Central memory CD8-positive, alpha-beta T cell (primary cell): ENCODE measurements around the gene NDRG3.
"Not testable (repeated sequence)": the region's sequence is repeated elsewhere in the genome, so short reads cannot be mapped to it uniquely, and the experiment has no call there.

Source experiments
- ATAC-seq: fragments of 150-1000 bp; cut with Tn5 transposase; replicated peaks from 2 replicates; pipeline ENCODE4 v1.10.0; 2022; ENCODE audit warnings: mild to moderate bottlenecking, moderate FRiP score, moderate number of reproducible peaks; ENCODE audit not compliant: poor library complexity, severe bottlenecking; ENCODE audit errors: extremely low read depth
- DNase-seq, 2 donors: peaks; one replicate each; pipeline ENCODE4 v3.0.0; 2021; ENCODE audit warnings: low spot score in 2 of 2
- H3K27ac Mint-ChIP-seq: one replicate; pipeline ENCODE4 v1.8.0; 2022; ENCODE audit warnings: low read depth, mild to moderate bottlenecking, moderate library complexity, mixed read lengths
- H3K27me3 Mint-ChIP-seq: one replicate; pipeline ENCODE4 v1.8.0; 2022; ENCODE audit warnings: mixed read lengths
- H3K36me3 Mint-ChIP-seq: one replicate; pipeline ENCODE4 v1.8.0; 2022; ENCODE audit warnings: mild to moderate bottlenecking, moderate library complexity, mixed read lengths; ENCODE audit not compliant: insufficient read depth
- H3K4me1 Mint-ChIP-seq: one replicate; pipeline ENCODE4 v1.8.0; 2022; ENCODE audit warnings: mixed read lengths
- H3K4me3 Mint-ChIP-seq: one replicate; pipeline ENCODE4 v1.8.0; 2022; ENCODE audit warnings: mild to moderate bottlenecking, moderate library complexity, mixed read lengths
- H3K9me3 Mint-ChIP-seq: one replicate; pipeline ENCODE4 v1.8.0; 2022; ENCODE audit warnings: mixed read lengths

Gene NDRG3

GRCh38 chr20:36646678-36647077 lies 99.2 kb downstream of the NDRG3 start:
- peaks cover 33% of the 10 kb centered on the region for H3K36me3 Mint-ChIP-seq
- no peaks in the 10 kb centered on the region for H3K9me3 Mint-ChIP-seq
- peaks cover 47% of the 10 kb centered on the region for H3K4me1 Mint-ChIP-seq
- no peaks in the 10 kb centered on the region for H3K27me3 Mint-ChIP-seq
- DNase-seq (no peak), ATAC-seq (no peak)
- H3K4me3 Mint-ChIP-seq = peak overlapping the region; percentile 96
- peak overlapping the region; percentile 99 for H3K27ac Mint-ChIP-seq

DNA sequence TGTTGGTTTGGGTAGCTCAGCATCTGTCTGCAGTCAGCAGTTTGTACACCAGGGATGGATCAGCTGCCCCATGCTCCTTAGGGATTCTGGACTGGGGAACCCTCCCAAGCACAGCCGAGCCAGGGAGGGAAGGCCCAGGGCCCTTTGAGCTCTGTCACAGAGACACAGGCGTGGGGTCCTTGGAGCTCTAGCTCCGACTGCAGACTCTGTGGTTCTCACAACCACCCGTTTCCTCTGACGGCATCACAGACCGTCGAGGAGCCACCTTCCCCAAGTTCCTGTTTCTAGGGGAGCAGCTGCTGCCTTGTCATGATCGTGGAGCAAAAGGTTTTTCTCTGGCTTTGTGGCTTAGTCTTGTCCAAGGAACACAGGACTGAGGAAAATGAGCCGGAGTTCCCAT lies 99.9 kb downstream of the NDRG3 start, which contains the start of gene SLA2:
Gene SLA2, minus strand, starts transcription at position 199 of the 400 bp plus-strand sequence. CDS start 4,861 bp downstream, outside the sequence.
- DNase-seq (peak; percentile 60 to 71), ATAC-seq (peak; percentile 79)
- no peaks in the 10 kb centered on the region for H3K27me3 Mint-ChIP-seq
- peaks cover 53% of the 10 kb centered on the region for H3K4me1 Mint-ChIP-seq
- H3K36me3 Mint-ChIP-seq = peaks cover 38% of the 10 kb centered on the region
- H3K27ac Mint-ChIP-seq = peak within 1 kb of the TSS; percentile 99
- H3K4me3 Mint-ChIP-seq = peak within 1 kb of the TSS; percentile 96
- H3K9me3 Mint-ChIP-seq = no peaks in the 10 kb centered on the region

- ATAC-seq = no peak
- Mint-ChIP-seq H3K9me3 (no peaks in the 10 kb centered on the region), H3K4me1 (peaks cover 53% of the 10 kb centered on the region), H3K27me3 (no peaks in the 10 kb centered on the region), H3K36me3 (peaks cover 45% of the 10 kb centered on the region), H3K27ac (peak overlapping the region; percentile 99), H3K4me3 (peak overlapping the region; percentile 96)
- DNase-seq = no peak
Observed at GRCh38 chr20:36645353-36645752, 100.5 kb downstream of the NDRG3 start.

- peaks cover 53% of the 10 kb centered on the region for H3K4me1 Mint-ChIP-seq
- H3K9me3 Mint-ChIP-seq = no peaks in the 10 kb centered on the region
- no peak for DNase-seq
- peak overlapping the region; percentile 99 for H3K27ac Mint-ChIP-seq
- peak overlapping the region; percentile 96 for H3K4me3 Mint-ChIP-seq
- no peaks in the 10 kb centered on the region for H3K27me3 Mint-ChIP-seq
- ATAC-seq = peak; percentile 22
- H3K36me3 Mint-ChIP-seq = peaks cover 50% of the 10 kb centered on the region
Observed at GRCh38 chr20:36644706-36645095, 101.2 kb downstream of the NDRG3 start.

DNA sequence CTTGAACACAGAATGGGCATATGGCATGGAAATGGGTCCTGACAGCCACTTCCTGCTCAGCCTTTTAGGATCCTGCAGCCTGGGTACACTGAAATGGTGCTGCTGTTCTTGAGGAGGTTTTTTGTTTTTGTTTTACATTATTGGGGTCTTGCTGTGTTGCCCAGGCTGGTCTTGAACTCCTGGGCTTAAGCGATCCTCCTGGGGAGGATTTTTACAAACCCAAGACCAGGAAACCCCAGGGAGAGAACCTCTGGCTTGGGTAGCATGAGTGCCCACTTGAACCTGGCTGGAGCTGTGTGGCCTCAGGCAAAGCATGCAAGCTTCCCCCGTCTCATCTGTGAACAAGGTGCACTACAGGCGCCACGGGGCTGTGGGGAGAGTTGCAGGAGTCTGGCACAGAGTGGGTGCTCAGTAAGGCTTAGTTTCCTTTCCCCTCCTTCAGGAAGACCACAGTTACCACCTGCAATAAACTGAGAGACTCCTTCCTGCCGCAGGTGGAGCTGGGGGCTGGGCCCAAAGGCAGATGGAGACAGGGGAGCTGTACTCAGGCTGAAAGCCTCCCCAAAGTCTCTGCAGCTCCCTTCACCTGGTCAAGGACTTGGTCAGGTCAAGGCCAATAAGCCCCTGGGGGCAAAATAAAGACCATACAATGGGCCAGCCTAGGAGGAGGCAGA lies 101.7 kb downstream of the NDRG3 start:
- peak overlapping the region; percentile 99 for H3K27ac Mint-ChIP-seq

GRCh38 chr20:36642136-36642535 lies 103.8 kb downstream of the NDRG3 start:
- H3K9me3 Mint-ChIP-seq = no peaks in the 10 kb centered on the region
- peak overlapping the region; percentile 85 for H3K27ac Mint-ChIP-seq
- no peak for ATAC-seq
- no peak for DNase-seq
- peak overlapping the region; percentile 96 for H3K4me3 Mint-ChIP-seq
- peaks cover 51% of the 10 kb centered on the region for H3K4me1 Mint-ChIP-seq
- peaks cover 73% of the 10 kb centered on the region for H3K36me3 Mint-ChIP-seq
- no peaks in the 10 kb centered on the region for H3K27me3 Mint-ChIP-seq

More for the DNA sequence above, 101.7 kb downstream of the NDRG3 start:
- peaks cover 55% of the 10 kb centered on the region for H3K36me3 Mint-ChIP-seq
- peaks cover 53% of the 10 kb centered on the region for H3K4me1 Mint-ChIP-seq
- ATAC-seq (peak; percentile 87), DNase-seq (peak; percentile 44 to 77)
- H3K9me3 Mint-ChIP-seq = no peaks in the 10 kb centered on the region
- peak overlapping the region; percentile 96 for H3K4me3 Mint-ChIP-seq
- no peaks in the 10 kb centered on the region for H3K27me3 Mint-ChIP-seq

DNA sequence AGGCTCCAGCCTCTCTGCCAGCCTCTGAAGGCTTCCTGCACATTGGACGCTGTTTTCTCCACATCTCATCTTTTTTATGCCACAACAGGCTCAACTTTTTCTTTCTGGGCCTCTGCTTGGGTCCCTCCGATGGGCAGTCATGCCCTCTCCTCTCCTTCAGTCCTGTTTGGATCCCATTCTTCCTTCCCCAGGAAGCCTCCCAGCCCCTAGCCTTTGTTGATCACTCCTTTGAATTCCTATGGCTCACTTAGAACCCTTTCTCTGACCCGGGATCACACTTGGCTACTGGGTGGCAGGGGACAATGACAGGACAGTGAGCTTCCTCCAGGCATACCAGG lies 104.4 kb downstream of the NDRG3 start:
- Mint-ChIP-seq H3K4me1 (peaks cover 47% of the 10 kb centered on the region), H3K27ac (peak overlapping the region; percentile 85)

GRCh38 chr20:36638876-36639400 lies 107.0 kb downstream of the NDRG3 start:
- H3K27me3 Mint-ChIP-seq, ATAC-seq, DNase-seq, H3K9me3 Mint-ChIP-seq, H3K27ac Mint-ChIP-seq, H3K4me3 Mint-ChIP-seq: not testable (repeated sequence)
- Mint-ChIP-seq H3K36me3 (peaks cover 78% of the 10 kb centered on the region), H3K4me1 (peaks cover 33% of the 10 kb centered on the region)

More for the DNA sequence above, 104.4 kb downstream of the NDRG3 start:
- DNase-seq (no peak), ATAC-seq (no peak)
- Mint-ChIP-seq H3K4me3 (peak overlapping the region; percentile 96), H3K9me3 (no peaks in the 10 kb centered on the region), H3K27me3 (no peaks in the 10 kb centered on the region), H3K36me3 (peaks cover 77% of the 10 kb centered on the region)

- peaks cover 59% of the 10 kb centered on the region for H3K36me3 Mint-ChIP-seq
- H3K4me3 Mint-ChIP-seq = no peak overlapping the region
- ATAC-seq = no peak
- H3K9me3 Mint-ChIP-seq = no peaks in the 10 kb centered on the region
- peaks cover 34% of the 10 kb centered on the region for H3K4me1 Mint-ChIP-seq
- peak overlapping the region; percentile 61 for H3K27ac Mint-ChIP-seq
- no peak for DNase-seq
- H3K27me3 Mint-ChIP-seq = no peaks in the 10 kb centered on the region
Observed at GRCh38 chr20:36634342-36634741, 111.5 kb downstream of the NDRG3 start.

DNA sequence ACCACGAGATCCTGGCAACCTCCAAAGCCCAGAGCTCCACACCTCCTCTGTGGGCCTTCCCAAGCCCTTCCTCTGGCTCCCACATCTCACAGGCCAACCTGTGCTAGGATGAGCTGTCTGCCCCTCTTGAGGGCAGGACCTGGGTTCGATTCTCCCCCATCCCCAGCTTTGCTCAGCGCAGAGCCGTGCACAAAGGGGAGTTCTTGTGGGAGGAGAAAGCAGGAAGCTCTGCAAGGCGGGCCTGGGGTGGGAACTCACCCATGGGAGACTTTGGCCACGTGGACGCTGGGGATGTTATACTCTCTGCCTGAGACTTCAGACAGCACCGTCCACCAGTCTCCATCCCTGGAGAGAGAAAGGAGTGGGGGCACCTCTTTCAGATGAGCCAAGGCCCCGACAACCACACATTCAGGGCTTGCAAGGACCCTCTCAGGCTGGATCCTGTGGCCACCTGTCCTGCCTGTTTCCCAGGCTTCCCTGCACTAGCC lies 112.6 kb downstream of the NDRG3 start:
- DNase-seq (no peak), ATAC-seq (no peak)
- Mint-ChIP-seq H3K9me3 (no peaks in the 10 kb centered on the region), H3K36me3 (peaks cover 49% of the 10 kb centered on the region), H3K27ac (peak overlapping the region; percentile 89), H3K27me3 (no peaks in the 10 kb centered on the region), H3K4me1 (peaks cover 40% of the 10 kb centered on the region), H3K4me3 (no peak overlapping the region)

DNA sequence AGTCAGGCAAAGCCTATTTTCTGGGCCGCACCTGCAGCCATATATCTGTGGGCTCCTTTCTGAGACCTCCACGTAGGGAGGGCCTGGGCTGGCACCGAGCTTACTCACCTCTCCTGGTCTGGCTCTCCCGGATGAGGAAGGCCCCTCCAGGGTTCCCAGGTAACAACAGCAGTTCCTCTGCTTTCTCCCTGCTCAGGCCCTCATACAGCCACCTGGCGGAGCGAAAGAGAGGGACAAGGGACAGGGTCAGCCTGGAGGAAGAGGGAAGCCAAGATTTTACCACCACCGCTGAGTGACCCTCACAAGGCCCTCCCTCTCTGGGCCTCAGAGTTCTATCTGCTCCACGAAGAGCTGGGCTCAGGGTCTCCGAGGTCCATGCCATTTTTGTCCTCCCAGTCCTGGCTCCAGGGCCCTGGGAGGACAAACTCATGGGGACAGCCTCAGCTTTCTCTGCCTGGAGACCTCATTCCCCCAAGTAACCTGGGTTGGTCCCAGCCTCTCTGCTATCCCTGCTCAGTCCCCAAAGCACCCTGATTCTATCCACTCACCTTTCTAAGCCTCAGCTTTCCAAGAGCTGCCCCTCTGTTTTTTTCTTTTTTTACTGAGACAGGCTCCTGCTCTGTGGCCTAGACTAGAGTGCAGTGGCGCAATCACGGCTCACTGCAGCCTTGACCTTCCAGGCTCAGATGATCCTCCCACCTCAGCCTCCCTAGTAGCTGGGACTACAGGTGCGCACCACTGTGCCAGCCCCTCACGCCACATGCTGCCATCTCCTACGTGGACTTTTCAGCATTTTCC lies 113.2 kb downstream of the NDRG3 start:
- Mint-ChIP-seq H3K4me3 (no peak overlapping the region), H3K9me3 (no peaks in the 10 kb centered on the region), H3K27ac (peak overlapping the region; percentile 89), H3K4me1 (peaks cover 44% of the 10 kb centered on the region), H3K36me3 (peaks cover 49% of the 10 kb centered on the region), H3K27me3 (no peaks in the 10 kb centered on the region)
- no peak for DNase-seq
- ATAC-seq = no peak

DNA sequence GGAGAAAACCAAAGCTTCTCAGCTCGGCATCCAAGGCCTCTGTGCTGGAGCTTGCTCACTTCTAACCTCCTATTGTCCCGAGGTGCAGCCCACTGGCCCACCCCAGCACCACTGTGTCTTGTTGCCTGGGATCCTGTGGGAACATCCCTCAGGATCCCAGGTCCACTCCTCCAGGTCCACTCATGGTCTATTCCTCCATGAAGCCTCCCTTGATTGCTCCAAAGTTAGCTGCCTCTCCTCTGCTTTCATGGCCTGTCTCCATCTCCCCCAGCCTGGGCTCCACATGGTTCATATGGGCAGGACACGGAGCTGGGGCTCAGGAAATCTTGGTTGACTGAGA lies 113.8 kb downstream of the NDRG3 start:
- Mint-ChIP-seq H3K4me1 (peaks cover 49% of the 10 kb centered on the region), H3K4me3 (no peak overlapping the region), H3K9me3 (no peaks in the 10 kb centered on the region), H3K27ac (peak overlapping the region; percentile 89), H3K36me3 (peaks cover 51% of the 10 kb centered on the region), H3K27me3 (no peaks in the 10 kb centered on the region)
- ATAC-seq (no peak), DNase-seq (no peak)
